GM12878 (cell line): ENCODE results near the gene MRPL44. TPM values are rescaled to one million over a fixed set of nuclear protein-coding genes. Genes with fewer than 3 reads are reported as not detected.

ENCODE experiments used
- ATAC-seq: fragments of 200-7000 bp; cut with Tn5 transposase; 3 replicates; pipeline ENCODE4 v1.9.1; 2020; ENCODE audit warnings: mild to moderate bottlenecking, moderate library complexity
- BruUV-seq: library from RNA; stranded (reverse); fragments of 400-500 nt; replicated peaks from 2 replicates; lab custom pipeline; 2021; lab: Mats Ljungman, UMichigan
- CTCF ChIA-PET: fragments of 300-600 bp; sonication (Branson Sonifier 250); formaldehyde crosslinking; extraction: SDS; loops from one replicate; lab custom pipeline; 2021; ENCODE audit warnings: inconsistent platforms; lab: Yijun Ruan, JAX
- POLR2A ChIA-PET: fragments of 350-600 bp; formaldehyde crosslinking; extraction: SDS; loops from one replicate; lab custom pipeline; 2021; ENCODE audit warnings: inconsistent platforms; lab: Charles Lee
- RAD21 ChIA-PET: fragments of 300-600 bp; sonication (Branson Sonifier 250); formaldehyde crosslinking; loops from one replicate; lab custom pipeline; 2023; ENCODE audit warnings: antibody characterized with exemption; ENCODE audit not compliant: unreplicated experiment; lab: Charles Lee
- SMC1A ChIA-PET: fragments of 300-600 bp; sonication (Branson Sonifier 250); formaldehyde crosslinking; loops from one replicate; lab custom pipeline; 2023; ENCODE audit not compliant: unreplicated experiment, uncharacterized antibody; lab: Charles Lee
- DNase-seq: peaks from one replicate; pipeline ENCODE4 v3.0.0-alpha.2; 2011; ENCODE audit warnings: low read depth, low spot score
- FAIRE-seq: peaks from 3 replicates; lab custom pipeline; 2011; peaks lifted over from hg19 to GRCh38; lab: Jason Lieb, UNC
- H2AFZ ChIP-seq: 2 replicates; pipeline ENCODE4 v1.6.0; 2011; ENCODE audit warnings: low read depth, low read length, control low read depth; ENCODE audit not compliant: control insufficient read depth
- H3K27ac ChIP-seq: 2 replicates; pipeline ENCODE4 v1.5.1; 2011; ENCODE audit warnings: control low read depth; ENCODE audit not compliant: control insufficient read depth, insufficient read depth
- H3K27me3 ChIP-seq, 2 experiments: replicated peaks in 1 of 2; 2 replicates each; pipeline versions ENCODE4 v1.6.0 to v1.6.1; 2011; ENCODE audit warnings: low read length in 1 of 2; ENCODE audit not compliant: control insufficient read depth in 2 of 2, insufficient read depth in 2 of 2
- H3K36me3 ChIP-seq, 2 experiments: 2 replicates each; pipeline ENCODE4 v1.5.1; 2011; ENCODE audit warnings: low read length in 1 of 2; ENCODE audit not compliant: control insufficient read depth in 2 of 2, insufficient read depth in 2 of 2
- H3K4me1 ChIP-seq: 2 replicates; pipeline ENCODE4 v1.6.1; 2011; ENCODE audit warnings: mild to moderate bottlenecking, low read length, moderate library complexity, mixed read lengths; ENCODE audit not compliant: control insufficient read depth, insufficient read depth
- H3K4me2 ChIP-seq: 2 replicates; pipeline ENCODE4 v1.6.0; 2011; ENCODE audit warnings: control low read depth; ENCODE audit not compliant: control insufficient read depth, insufficient read depth
- H3K4me3 ChIP-seq: fragments of 200-600 bp; sonication (generic); 2 replicates; pipeline ENCODE4 v1.5.1; 2016
- H3K79me2 ChIP-seq: 2 replicates; pipeline ENCODE4 v1.6.0; 2011; ENCODE audit warnings: low read length; ENCODE audit not compliant: control insufficient read depth, insufficient read depth
- H3K9ac ChIP-seq: 2 replicates; pipeline ENCODE4 v1.8.0; 2011; ENCODE audit warnings: low read length, control low read depth, mixed read lengths; ENCODE audit not compliant: control insufficient read depth, insufficient read depth
- H3K9me3 ChIP-seq: replicated peaks from 3 replicates; pipeline ENCODE4 v1.5.1; 2011; ENCODE audit warnings: mild to moderate bottlenecking, low read length; ENCODE audit not compliant: control insufficient read depth, insufficient read depth
- H4K20me1 ChIP-seq: 2 replicates; pipeline ENCODE4 v1.6.0; 2011; ENCODE audit not compliant: control insufficient read depth, insufficient read depth
- BACH1 ChIP-seq: fragments of 450-650 bp; IDR thresholded peaks from 2 replicates; pipeline ENCODE4 v1.6.1; 2017; ENCODE audit warnings: mild to moderate bottlenecking, borderline replicate concordance
- BCL11A ChIP-seq: IDR thresholded peaks from 2 replicates; pipeline ENCODE4 v1.6.1; 2011; ENCODE audit warnings: low read depth, low read length
- BHLHE40 ChIP-seq, 2 experiments: fragments of 450-650 bp in 1 of 2; IDR thresholded peaks; 2 replicates each; pipeline ENCODE4 v1.6.1; 2011 to 2017; ENCODE audit warnings: low read depth in 2 of 2, borderline replicate concordance in 1 of 2, improper control_type of control experiment in 1 of 2, low read length in 1 of 2, mild to moderate bottlenecking in 1 of 2
- CREB1 ChIP-seq: IDR thresholded peaks from 2 replicates; pipeline ENCODE4 v1.6.1; 2012; ENCODE audit warnings: low read depth, mild to moderate bottlenecking, inconsistent platforms
- CREM ChIP-seq: IDR thresholded peaks from 2 replicates; pipeline ENCODE4 v1.6.1; 2014; ENCODE audit warnings: antibody characterized with exemption, low read depth
- CTCF ChIP-seq, 3 experiments: IDR thresholded peaks in 2 of 3; conservative IDR thresholded peaks in 1 of 3; 2 replicates each; pipeline ENCODE4 v1.5.1; 2011; ENCODE audit warnings: low read depth in 3 of 3, low read length in 3 of 3, mild to moderate bottlenecking in 3 of 3, control low read depth in 2 of 3, moderate library complexity in 2 of 3, inconsistent platforms in 1 of 3, mixed read lengths in 1 of 3; ENCODE audit not compliant: control insufficient read depth in 2 of 3, insufficient read depth in 1 of 3; ENCODE audit errors: extremely low read depth in 1 of 3
- EED ChIP-seq: sonication (generic); IDR thresholded peaks from 2 replicates; pipeline ENCODE4 v1.6.1; 2016; ENCODE audit warnings: antibody characterized with exemption, low read depth
- EZH2 ChIP-seq: IDR thresholded peaks from 2 replicates; pipeline ENCODE4 v1.6.1; 2012; ENCODE audit warnings: low read depth, mild to moderate bottlenecking, control low read depth, inconsistent platforms, low read length, borderline replicate concordance; ENCODE audit not compliant: control insufficient read depth
- GATAD2B ChIP-seq: fragments of 450-650 bp; conservative IDR thresholded peaks from 2 replicates; pipeline ENCODE4 v1.6.1; 2017; ENCODE audit warnings: low read depth, mild to moderate bottlenecking, moderate library complexity
- IRF4 ChIP-seq: IDR thresholded peaks from 2 replicates; pipeline ENCODE4 v1.6.1; 2011; ENCODE audit warnings: low read depth, low read length
- MYB ChIP-seq: fragments of 150-350 bp; IDR thresholded peaks from 2 replicates; pipeline ENCODE4 v1.6.1; 2014; ENCODE audit warnings: mild to moderate bottlenecking, low read depth, low read length, borderline replicate concordance
- NR2C2 ChIP-seq: IDR thresholded peaks from 2 replicates; pipeline ENCODE4 v1.6.1; 2011; ENCODE audit warnings: borderline replicate concordance, low read depth; ENCODE audit not compliant: control insufficient read depth, insufficient read length
- RB1 ChIP-seq: fragments of 450-650 bp; formaldehyde crosslinking; IDR thresholded peaks from 2 replicates; pipeline ENCODE4 v1.6.1; 2017; ENCODE audit warnings: mild to moderate bottlenecking, borderline replicate concordance
- RBBP5 ChIP-seq: fragments of 200-600 bp; sonication (generic); conservative IDR thresholded peaks from 2 replicates; pipeline ENCODE4 v1.6.1; 2016
- SMAD1 ChIP-seq: fragments of 450-650 bp; IDR thresholded peaks from 2 replicates; pipeline ENCODE4 v1.6.1; 2018; ENCODE audit warnings: mild to moderate bottlenecking, low read depth; ENCODE audit not compliant: partially characterized antibody
- SMARCA5 ChIP-seq: fragments of 450-650 bp; IDR thresholded peaks from 2 replicates; pipeline ENCODE4 v1.6.1; 2017; ENCODE audit warnings: mild to moderate bottlenecking
- SP1 ChIP-seq: IDR thresholded peaks from one replicate; pipeline ENCODE4 v1.6.1; 2011; ENCODE audit warnings: low read depth, low read length
- SREBF2 ChIP-seq: IDR thresholded peaks from 2 replicates; pipeline ENCODE4 v1.6.1; 2012; ENCODE audit warnings: mild to moderate bottlenecking, low read length
- ZNF384 ChIP-seq: IDR thresholded peaks from 2 replicates; pipeline ENCODE4 v1.6.1; 2012; ENCODE audit warnings: low read depth, mild to moderate bottlenecking, low read length, improper control_type of control experiment, borderline replicate concordance
- WGBS: methylation state at CpG from one replicate; pipeline ENCODE4 v1.1.6; 2016; ENCODE audit warnings: low lambda C conversion rate; ENCODE audit not compliant: insufficient replicate concordance, insufficient coverage; ENCODE audit errors: missing lambda C conversion rate; 5-methylcytosine and 5-hydroxymethylcytosine counted together
- in situ Hi-C: fragments of 300-500 bp; cut with MboI; formaldehyde crosslinking; loops from 9 replicates; pipeline ENCODE4 v1.14.3; 2018; ENCODE audit warnings: mixed read lengths
- intact Hi-C: fragments of 100-400 bp; cut with micrococcal nuclease; formaldehyde crosslinking; loops from one replicate; pipeline ENCODE4 v1.14.2; 2022; ENCODE audit not compliant: unreplicated experiment
- polyA plus RNA-seq, 11 experiments: library from polyadenylated mRNA; depleted of rRNA in 4 of 11; unstranded in 6 of 11; stranded (reverse) in 5 of 11; fragments of >200 nt; fragmentation: Nextera tagmentation in 4 of 11; fragmentation: Illumina TruSeq in 1 of 11; extraction: Ambion mirVana in 4 of 11; extraction: Trizol in 1 of 11; gene quantifications; 1 replicate in 1 of 11; 2 replicates in 10 of 11; pipeline versions ENCODE4 v1.2.1 to v1.2.3, GENCODE V29; 2011 to 2016; ENCODE audit warnings: inconsistent platforms in 2 of 11, missing spikeins in 2 of 11, low read depth in 1 of 11
- total RNA-seq, 4 experiments: library from RNA; depleted of rRNA in 3 of 4; stranded (reverse); fragments of >200 nt in 3 of 4; fragmentation: Illumina TruSeq in 1 of 4; extraction: Trizol in 1 of 4; gene quantifications; 2 replicates each; pipeline versions ENCODE4 v1.2.1 to v1.2.3, GENCODE V29; 2013 to 2021
- TF ChIP-seq, protein P1 (sequence below): fragments of 450-650 bp; IDR thresholded peaks from 2 replicates; pipeline ENCODE4 v1.6.1; 2018; ENCODE audit warnings: mild to moderate bottlenecking, low read depth, moderate library complexity; ENCODE audit not compliant: partially characterized antibody

The MRPL44 gene
- total and polyA plus RNA-seq, 10 of the 15 experiments (the other 5 are each of a cell fraction or from before 2014, with no cell fraction given): 18.3 to 44.3 (median 37.5) TPM

DNA sequence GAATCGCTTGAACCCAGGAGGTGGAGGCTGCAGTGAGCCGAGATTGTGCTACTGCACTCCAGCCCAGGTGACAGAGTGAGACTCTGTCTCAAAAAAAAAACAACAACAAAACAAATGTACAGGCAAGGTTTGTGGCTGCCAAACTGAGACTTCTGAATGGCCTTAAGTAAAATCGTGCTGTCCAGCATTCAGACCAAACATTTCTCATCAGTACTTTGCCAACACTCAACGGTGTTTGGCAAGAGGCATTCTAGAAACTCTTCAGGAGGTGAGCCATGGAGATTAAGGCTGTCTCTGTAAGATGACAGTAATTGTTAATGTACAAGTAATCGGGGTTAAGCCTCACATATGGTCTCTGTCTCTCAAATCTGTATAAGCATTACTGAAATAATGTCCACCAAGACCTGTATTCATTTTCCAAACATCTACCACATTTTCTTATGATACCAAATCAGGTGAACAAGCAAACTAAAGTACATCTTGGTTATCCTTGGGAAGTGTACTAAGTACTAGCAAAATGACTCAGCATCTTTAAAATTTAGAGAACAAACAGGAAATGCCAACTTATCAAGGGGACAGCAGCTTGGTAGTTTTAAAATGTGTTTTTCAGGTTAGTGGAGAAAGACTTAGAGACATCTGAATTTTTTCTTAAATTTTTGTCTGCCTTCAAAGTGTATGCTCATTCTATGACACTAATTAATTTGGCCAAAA, 52.5 kb downstream of the MRPL44 start (continued):
- TF ChIP-seq, protein P1, sequence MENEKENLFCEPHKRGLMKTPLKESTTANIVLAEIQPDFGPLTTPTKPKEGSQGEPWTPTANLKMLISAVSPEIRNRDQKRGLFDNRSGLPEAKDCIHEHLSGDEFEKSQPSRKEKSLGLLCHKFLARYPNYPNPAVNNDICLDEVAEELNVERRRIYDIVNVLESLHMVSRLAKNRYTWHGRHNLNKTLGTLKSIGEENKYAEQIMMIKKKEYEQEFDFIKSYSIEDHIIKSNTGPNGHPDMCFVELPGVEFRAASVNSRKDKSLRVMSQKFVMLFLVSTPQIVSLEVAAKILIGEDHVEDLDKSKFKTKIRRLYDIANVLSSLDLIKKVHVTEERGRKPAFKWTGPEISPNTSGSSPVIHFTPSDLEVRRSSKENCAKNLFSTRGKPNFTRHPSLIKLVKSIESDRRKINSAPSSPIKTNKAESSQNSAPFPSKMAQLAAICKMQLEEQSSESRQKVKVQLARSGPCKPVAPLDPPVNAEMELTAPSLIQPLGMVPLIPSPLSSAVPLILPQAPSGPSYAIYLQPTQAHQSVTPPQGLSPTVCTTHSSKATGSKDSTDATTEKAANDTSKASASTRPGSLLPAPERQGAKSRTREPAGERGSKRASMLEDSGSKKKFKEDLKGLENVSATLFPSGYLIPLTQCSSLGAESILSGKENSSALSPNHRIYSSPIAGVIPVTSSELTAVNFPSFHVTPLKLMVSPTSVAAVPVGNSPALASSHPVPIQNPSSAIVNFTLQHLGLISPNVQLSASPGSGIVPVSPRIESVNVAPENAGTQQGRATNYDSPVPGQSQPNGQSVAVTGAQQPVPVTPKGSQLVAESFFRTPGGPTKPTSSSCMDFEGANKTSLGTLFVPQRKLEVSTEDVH: no peak
- no peak for TF ChIP-seq EZH2
- no peak for TF ChIP-seq SMARCA5
- TF ChIP-seq RBBP5: no peak
- TF ChIP-seq SMAD1: no peak
- TF ChIP-seq CREB1: no peak

GRCh38 chr2:224011837-224012236, 54.6 kb downstream of the MRPL44 start:
- Histone ChIP-seq H3K4me1 (no peaks in the 10 kb centered on the region), H3K4me2 (no peak overlapping the region)
- in situ Hi-C loops (no loop called here), intact Hi-C loops (no loop called here)
- TF ChIP-seq BHLHE40 (IDR thresholded peaks at IDR 0.05; ENCODE audit: borderline replicate concordance in 1 of 2, low read depth in 2 of 2, low read length in 1 of 2) (no peak), ZNF384 (no peak), EED (no peak), MYB (no peak), NR2C2 (no peak), SREBF2 (no peak), BCL11A (no peak), CREM (no peak), CTCF (IDR thresholded peaks at IDR 0.05 in 2 of 3, conservative IDR thresholded peaks at IDR 0.05 in 1 of 3; ENCODE audit: control insufficient read depth in 2 of 3, extremely low read depth in 1 of 3, insufficient read depth in 1 of 3, low read depth in 3 of 3, low read length in 3 of 3) (no peak), IRF4 (no peak), BACH1 (no peak), SP1 (no peak), GATAD2B (no peak), RB1 (no peak)
- TF ChIP-seq, all 136 proteins: peak for 0
- ChIA-PET RAD21 (no interaction called here), POLR2A (no interaction called here), CTCF (no interaction called here), SMC1A (no interaction called here)
- no TSS peak for BruUV-seq
- no peak overlapping the region for H3K4me3 ChIP-seq
- H3K27ac ChIP-seq: no peak overlapping the region
- DNase-seq (no peak), FAIRE-seq (no peak), ATAC-seq (no peak)
- H3K79me2 ChIP-seq: no peaks in the 10 kb centered on the region
- H3K9me3 ChIP-seq: no peaks in the 10 kb centered on the region
- no peaks in the 10 kb centered on the region for H4K20me1 ChIP-seq
- H3K27me3 ChIP-seq: peaks cover 0 to 4% of the 10 kb centered on the region in 2 experiments; a peak in 2 of 4 replicates
- WGBS: 30% methylated on average over 1 of the region's 1 CpG
- no peak overlapping the region for H3K9ac ChIP-seq
- no peak overlapping the region for H2AFZ ChIP-seq
- no peaks in the 10 kb centered on the region for H3K36me3 ChIP-seq
